NCI-H146 treated with DMSO at 0.1 percent for 48 hours (cell line): ENCODE data around the gene PGM2L1.
"Not testable (repeated sequence)": the region's sequence is repeated elsewhere in the genome, so short reads cannot be mapped to it uniquely, and the experiment has no call there.

Experiments
- DNase-seq: peaks from one replicate; lab custom pipeline; 2025; ENCODE audit not compliant: unreplicated experiment; lab: John Stamatoyannopoulos, UW

Gene PGM2L1

DNA sequence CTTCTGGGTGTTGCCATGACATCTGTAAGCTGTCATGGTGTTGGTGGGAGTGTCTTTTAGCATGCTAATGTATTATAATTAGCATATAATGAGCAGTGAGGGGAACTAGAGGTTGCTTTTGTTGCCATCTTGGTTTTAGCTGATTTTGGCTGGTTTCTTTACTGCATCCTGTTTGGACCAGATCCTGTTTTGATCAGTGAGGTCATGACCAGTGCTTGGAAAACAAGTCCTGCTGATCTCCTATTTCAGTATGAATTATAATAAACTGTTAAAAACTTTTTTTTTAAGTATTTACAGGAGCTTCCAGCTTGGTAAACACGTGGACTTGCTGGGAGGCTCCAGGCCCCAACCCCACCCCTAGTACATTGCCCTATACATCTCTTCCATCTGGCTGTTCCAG, 56.3 kb downstream of the PGM2L1 start:
- DNase-seq = no peak

DNA sequence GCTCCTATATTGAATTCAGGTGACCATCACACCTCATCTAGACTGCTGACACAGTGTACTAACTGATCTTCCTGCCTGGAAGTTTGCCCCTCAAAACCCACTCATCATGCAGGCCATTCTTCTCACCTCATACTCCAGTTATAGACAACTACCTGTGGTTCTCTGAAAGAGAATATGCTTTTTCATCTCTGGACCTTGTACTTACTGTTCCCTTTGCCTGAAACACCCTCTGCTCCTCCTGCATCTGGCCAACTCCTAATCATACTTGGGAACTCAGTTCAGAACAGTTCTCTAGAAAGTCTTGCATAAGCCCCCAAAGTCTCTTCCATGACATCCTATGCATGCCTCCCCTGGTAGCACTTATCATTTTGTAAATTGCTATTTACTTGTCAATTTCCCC, 58.6 kb downstream of the PGM2L1 start:
- DNase-seq = no peak

DNA sequence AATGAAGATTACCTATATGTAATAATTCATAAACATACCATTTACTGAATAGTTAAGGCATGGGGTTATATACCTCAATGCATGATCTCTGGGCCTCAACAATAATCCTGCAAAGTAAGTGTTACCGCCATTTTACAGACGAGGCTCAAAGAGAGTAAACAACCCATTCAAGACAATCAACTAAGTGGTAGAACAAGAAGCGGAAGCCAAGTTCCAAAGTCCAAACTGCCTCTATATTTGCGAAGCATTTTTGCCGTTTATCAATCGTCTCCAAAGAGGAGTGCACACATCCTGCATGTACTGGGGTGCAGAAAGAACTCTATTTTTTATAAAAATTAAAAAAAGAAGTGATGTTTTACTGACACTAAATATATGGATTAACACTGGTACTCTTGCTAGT, 59.3 kb downstream of the PGM2L1 start:
- no peak for DNase-seq

DNA sequence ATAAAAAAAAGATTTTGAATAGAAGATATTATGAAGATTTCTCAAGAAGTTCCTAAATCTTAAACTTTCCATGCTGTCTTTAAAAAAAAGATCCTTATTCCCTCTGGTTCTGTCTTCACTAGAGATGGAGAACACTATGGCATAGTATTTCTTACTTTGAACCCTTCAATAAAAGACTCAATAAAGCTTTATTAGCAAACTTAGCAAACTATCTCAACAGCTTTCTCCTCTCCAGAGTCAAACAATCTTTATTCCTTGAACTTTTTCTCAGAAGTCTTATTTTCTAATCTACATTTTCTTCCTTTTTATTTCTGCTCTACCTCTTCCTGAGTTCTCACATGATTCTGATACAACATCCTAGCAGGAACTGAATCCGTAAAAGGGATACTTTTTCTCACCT, 65.0 kb downstream of the PGM2L1 start:
- no peak for DNase-seq

DNA sequence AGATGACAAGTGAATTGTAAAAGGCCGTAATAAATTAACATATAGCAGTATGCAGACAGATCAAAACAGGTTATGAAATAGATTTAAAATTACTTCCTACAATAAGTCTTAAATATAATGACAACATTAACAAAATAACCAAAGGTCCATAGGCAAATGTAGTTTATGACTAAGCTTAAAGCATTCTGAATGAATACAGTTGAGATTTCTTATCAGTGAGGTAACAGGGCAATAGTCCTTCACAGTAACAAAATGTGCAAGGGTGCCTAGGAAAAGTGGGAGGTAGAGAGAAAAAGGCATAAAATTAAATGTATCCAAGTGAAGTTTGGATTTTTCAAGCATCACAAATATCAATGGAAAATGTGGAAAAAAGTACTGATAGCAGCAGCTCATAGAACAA, 65.9 kb downstream of the PGM2L1 start:
- DNase-seq = no peak

DNA sequence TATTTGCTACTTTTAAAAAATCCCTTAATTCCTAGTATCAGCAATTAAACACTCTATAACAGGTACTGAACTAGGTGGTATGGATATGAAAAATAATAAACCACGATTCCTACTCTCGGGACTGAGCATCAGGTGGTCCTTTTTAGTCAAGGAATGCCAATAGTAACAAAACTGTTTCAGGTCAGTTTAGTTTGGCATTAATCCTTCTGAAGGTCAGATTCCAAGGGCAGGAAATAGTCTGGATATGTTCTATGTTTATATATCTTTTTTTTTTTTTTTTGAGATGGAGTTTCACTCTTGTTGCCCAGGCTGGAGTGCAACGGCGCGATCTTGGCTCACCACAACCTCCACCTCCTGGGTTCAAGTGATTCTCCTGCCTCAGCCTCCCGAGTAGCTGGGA, 67.2 kb downstream of the PGM2L1 start:
- not testable (repeated sequence) for DNase-seq

DNA sequence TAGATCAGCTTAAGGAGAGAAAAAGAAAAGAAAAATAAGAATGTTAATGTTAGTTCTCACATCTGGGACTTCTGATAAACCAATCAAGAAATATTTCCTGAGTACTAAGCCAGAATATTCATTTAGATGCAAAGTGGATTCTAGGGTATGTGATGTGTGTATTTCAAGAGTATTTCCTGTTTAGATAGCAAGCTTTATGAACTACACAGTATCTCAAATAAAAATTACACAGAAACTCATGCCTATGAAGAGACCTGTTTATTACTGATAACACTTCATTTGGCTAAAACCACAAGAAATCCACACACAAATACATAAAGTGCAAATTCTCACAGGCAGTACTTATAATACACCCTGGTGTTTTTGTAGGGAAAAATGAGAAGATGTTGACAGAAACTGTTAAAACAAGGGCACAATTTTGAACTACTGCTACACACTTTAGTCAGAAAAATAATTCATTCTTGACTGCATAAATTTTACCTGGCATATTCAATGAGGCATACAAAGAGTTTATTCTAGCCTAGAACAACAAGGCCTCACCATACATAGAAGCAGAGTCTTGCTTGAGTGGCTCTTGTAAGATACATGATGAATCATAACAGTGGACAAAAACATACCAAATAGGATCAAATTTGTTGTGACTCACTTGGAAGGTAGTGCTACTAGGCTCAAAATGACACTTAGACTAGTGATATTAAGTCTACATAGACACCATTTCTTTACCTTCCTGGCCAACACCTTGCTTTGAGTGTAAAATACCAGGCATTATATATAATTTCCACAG, 68.0 kb downstream of the PGM2L1 start:
- no peak for DNase-seq

DNA sequence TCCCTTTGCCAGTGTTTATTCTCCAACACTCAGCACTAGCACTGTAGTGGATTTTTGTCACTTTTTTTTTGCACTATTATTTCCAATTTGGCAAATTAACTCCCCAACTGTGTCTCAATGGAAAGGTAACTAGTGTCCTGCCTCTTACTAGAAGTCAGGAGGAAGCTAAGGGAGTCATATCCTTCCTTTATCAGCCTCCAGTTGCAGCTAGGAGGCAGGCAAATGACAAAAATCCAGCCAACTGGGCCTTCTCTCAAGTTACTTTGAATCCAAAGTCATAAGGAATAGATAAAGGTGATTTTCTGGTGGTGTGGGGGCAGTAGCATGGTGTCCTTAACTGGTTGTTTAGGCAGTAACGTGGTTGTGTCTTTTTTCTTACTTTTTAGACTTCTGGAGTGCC, 71.2 kb downstream of the PGM2L1 start:
- DNase-seq = no peak

DNA sequence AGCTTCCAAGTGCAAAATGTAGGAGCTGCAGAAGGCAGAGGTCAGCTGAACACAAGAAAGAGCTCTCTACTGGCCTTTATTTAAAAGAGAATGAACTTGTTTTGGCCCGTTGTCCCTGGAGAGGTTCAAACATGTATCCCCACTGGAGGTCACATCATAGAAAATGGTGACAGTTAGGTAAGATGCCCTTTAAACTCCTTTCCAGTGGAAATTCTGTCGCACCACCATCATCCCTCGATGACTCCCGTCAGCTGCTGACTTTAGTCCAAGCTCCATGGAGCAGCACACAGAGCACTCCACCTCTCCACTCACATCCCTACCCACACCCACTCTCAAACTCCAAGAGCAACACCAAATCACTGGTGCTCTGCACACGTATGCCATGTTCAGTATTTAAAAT, 71.6 kb downstream of the PGM2L1 start:
- no peak for DNase-seq

DNA sequence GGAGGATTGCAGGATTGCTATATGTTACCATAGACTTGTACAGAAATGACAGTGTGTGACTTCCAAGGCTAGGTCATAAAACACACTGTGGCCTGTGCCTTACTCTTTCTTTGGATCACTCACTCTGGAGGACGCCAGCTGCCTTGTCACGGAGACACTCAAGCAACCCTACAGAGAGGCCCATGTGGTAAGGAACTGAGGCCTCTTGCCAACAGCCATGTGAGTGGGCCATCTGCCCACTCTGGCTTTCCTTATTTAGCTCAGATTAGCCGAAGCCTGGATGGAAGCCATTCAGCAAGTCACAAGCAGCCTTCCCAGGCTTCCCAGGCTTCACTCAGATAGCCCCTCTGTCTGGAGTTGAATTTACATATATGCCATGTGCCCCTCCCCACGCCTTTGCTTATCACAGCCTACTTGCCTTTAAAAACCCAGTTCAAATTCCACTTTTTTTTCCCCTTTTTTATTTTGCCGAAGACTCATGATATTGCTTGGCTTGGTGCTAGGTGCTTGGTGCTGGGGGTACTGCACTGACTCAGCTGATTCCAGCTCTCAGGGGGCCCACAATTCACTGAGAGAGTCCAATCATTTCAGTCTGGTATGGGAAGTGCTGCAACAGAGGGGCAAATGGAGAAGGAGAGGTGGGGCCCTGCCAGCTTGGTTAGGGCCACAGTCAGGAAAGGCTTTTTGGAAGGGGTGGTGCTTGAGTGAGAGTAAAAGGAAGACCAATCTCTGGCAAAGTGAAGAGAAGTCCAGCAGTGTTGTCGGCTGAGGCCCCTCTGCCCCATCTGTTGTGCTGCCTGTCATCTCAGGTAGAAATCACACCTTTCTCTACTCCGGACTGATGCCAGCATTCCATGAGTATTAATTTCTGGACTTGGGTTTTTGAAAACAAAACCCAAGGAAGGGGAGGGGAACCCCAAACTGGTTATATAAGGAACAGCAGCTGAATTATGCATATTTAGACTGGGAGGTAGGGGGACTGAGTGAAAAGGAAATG, 72.3 kb downstream of the PGM2L1 start:
- no peak for DNase-seq

DNA sequence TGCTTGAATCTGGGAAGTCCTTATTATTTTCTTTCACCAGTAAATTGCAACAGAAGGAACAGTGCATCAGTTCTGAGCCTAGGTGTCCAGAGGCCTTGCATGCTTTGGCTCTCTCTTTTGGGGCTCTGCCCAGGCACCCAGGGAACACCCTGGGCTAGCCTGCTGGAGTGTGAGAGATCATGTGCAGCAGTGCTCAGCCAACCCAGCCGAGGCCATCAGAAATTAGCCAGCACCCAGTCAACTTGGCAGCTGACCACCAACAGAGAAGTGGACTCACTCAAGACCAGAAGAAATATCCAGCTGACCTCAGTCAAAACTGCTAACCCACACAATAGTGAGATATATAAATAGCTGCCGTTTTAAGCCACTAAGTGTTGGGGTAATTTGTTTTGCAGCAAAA, 75.6 kb downstream of the PGM2L1 start:
- DNase-seq = no peak

DNA sequence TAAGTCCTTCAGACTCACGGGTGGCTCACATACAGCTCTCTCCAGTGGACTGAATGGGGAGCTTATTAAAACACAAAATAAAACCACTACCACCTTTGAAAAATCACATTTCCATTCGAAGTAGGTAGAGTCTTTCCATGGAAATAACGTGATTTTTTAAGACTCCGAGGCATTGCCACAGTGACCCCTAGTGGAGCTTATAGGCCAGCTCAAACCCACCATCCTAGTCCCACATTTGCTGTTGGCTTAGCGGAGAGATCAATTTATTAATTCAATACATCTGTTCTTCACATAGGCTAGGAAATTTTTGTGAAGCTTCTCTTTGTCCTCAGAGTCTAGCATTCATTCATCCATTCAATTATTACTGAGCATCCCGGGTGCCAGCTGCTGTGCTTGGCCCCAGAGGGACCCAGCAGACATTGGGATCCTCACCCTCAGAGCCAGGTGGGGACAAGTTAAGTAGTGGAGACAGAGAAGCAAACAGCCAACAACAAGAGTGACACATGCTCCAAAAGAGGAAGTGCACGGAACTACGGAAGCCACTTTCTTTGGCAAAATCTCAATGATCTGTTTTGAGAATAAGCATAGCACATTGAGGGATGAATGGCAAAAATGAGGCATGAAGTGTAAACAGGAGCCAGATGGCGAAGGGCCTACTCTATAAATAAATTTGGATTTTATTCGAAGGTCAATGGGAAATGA, 76.6 kb downstream of the PGM2L1 start:
- peak; percentile 34 for DNase-seq

DNA sequence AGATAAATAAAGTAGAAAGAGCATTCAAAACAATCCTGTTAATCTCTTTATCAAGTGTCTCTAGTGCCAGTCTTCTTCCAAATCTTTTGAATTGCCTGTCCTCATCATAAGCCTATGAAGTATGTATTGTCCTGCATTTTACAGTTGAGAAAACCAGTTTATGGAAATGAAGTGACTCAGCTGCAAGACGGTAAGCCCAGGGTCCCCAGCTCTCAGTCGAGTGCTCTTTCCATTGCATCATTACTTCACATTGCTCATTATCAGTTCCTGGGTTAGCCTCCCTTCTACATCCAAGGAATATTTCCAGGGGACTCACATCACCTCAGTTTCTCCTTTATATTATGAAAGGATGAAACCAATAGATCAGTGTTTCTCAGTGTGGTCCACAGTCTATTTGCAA, 77.7 kb downstream of the PGM2L1 start:
- DNase-seq = no peak

DNA sequence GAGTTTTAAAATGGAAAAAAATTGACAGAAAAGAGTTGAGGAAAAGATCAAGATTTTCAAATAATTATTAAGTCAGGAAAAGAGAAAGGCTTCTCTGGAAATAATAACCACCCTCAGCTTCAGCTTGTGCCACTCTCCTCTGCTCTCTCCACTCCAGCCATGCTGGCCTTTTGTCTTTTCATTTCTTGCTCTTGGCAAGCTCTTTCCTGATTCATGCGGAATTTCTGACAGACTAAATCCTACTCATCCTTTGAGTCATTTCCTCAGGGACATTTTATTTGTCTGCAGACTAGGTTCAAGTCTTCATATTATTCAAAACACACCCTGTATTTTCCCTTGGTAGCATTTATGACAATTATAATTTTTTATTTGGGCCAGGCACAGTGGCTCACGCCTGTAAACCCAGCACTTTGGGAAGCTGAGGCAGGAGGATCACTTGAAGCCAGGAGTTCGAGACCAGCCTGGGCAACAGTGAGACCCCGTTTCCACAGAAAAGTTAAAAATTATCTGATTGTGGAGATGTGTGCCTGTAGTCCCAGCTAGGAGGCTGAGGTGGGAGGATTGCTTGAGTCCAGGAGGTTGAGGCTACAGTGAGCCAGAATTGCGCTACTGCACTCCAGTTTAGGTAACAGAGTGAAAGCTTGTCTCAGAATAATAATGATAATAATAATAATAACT, 79.0 kb downstream of the PGM2L1 start:
- DNase-seq = no peak

DNA sequence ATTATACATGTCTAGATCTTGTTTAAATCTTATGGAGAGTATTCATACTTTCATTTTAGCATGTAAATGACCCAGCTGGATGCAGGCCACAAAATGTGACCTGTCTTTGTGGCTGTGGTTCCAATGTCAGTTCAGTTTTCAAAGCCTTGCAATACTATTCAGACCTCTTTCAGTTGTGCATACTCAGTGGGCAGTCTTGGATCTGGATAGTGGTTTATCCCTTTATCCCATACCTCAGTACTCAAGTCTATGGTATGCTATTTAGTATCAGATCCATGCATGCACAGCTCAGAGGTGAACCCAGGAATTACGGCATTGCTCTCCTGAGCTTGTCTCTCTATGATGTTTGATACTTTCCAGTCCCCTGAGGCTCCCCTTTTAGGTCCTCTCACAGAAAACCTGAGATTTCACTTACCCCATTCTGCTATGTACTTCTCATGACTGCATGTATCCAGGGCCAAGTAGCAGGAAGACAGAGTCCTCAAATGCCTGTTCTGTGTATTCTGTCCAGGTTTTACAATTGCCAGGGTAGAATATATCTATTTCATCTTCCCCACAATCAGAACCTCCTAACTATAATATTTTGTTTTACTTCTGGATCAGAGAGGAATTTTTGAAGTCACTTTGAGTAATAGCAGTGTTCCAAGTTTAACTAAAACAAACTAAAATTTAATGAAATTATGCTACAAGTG, 79.8 kb downstream of the PGM2L1 start:
- no peak for DNase-seq

DNA sequence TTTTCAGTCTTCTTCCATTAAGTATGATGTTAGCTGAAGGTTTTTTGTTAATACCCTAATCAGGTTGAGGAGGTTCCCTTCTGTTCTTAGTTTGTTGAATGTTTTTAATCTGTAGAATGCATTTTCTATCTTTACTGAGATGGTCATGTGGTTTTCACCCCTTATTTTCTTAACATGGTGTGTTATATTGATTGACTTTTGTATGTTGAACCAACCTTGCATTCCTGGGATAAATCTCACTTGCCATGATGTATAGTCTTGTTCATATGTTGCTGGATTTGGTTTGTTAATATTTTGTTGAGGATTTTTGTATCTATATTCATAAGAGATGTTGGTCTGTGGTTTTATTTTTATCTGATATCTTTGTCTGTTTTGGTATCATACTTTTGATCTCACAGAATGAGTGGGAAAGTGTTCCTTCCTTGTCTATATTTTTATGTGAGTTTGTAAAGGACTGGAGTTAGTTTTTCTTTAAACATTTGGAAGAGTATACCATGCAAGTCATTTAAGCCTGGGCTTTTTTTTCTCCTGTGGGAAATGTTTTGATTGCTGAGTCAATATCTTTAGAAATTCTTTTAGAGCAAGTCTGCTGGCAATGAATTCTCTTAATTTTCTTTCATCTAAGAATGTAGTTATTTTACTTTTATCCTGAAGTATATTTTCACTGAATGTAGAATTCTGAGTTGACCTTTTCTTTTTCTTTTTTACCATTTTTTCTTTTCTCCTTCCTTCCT, 81.3 kb downstream of the PGM2L1 start:
- DNase-seq = no peak

DNA sequence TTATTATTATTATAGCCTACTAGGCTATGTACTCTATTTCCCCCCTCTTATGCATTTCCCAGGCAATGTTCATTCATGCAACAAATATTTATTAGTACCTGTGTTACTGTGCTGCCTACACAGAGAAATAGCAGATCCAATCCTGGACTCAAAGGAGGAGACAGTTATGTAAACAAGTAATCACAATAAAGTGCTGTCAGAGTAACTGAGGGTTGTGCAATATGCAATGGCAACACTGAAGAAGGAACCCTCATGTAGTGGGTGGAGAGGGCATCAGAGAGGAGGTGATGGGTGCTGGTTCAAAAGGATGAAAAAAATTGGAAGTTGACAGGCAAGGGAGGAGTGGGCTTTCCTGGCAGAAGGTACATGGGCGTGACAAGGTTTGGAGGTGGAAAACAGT, 85.9 kb downstream of the PGM2L1 start:
- no peak for DNase-seq

DNA sequence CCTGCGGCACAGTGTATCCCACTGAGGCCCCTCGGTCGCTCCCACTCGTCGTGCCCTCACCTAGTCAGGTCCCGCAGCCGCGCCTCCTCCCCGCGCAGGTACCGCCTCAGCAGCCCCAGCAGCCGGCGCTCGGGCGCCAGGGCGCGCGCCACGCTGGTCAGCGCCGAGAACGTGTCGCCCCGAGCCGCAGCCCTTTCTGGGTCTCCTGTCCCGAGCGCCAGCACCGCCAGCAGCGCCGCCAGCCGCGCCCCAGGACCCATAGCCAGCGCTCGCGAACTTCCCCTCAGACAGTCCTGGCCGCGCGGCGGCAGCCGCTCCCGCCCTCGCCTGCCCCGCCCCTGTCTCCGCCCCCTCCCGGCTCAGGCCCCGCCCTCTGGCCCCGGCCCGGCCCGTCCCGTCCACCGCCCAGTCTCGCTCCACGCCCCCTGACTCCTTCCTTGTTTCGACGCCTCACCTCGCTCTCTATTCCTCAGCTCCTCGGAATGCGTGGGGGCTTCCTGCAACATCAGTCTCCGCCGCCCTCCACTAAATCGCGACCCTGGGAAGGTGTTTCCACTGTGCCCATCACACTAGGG, 86.8 kb downstream of the PGM2L1 start, which contains the start of gene P4HA3:
P4HA3 (minus strand) TSS at position 289 of the 575 bp plus-strand sequence; CDS start at position 260, 29 bp downstream.
- peak; percentile 25 for DNase-seq

DNA sequence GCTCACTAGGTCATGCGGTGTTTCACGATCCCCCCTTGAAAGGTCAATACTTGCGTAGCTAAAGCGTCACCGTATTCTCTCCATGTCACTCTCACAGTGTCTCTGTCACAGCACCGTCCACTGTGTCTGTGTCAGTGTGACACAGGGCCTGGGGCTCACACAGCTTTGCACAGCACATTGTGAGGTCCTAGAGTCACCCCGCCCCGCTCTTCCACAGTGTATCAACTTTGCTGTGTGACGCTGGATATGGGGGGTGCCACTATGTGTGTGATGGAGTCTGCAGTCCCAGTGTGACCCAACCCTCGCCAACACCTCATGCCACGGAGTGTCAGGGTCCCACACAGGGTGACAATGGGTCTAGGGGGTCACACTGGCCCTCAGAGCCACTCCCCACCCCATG, 87.4 kb downstream of the PGM2L1 start:
- no peak for DNase-seq
